Nucleus accumbens (tissue), 56 donors: ENCODE results near the gene WASF3.
"Not testable (repeated sequence)": the region's sequence is repeated elsewhere in the genome, so short reads cannot be mapped to it uniquely, and the experiment has no call there.

Source experiments
- DNase-seq, 56 donors: peaks; one replicate each; lab custom pipeline; 2025; lab: John Stamatoyannopoulos, UW

WASF3 gene

GRCh38 chr13:26705536-26705935 is 148.1 kb downstream of the WASF3 start:
- no peak for DNase-seq

GRCh38 chr13:26706381-26706780 is 148.9 kb downstream of the WASF3 start:
- no peak for DNase-seq

GRCh38 chr13:26707122-26708006 is 149.9 kb downstream of the WASF3 start:
- DNase-seq = peak in 37 of 56 donors; percentile 9 to 75 (median 32)

- DNase-seq = no peak
Observed at GRCh38 chr13:26708007-26708297, 150.5 kb downstream of the WASF3 start.

- no peak for DNase-seq
Observed at GRCh38 chr13:26709461-26709860, 152.0 kb downstream of the WASF3 start.

- DNase-seq = no peak
Observed at GRCh38 chr13:26710166-26710565, 152.7 kb downstream of the WASF3 start.

- DNase-seq = no peak
Observed at GRCh38 chr13:26711211-26711610, 153.7 kb downstream of the WASF3 start.

- no peak for DNase-seq
Observed at GRCh38 chr13:26713341-26713740, 155.9 kb downstream of the WASF3 start.

GRCh38 chr13:26716984-26717383 is 159.5 kb downstream of the WASF3 start:
- DNase-seq = no peak

- no peak for DNase-seq
Observed at GRCh38 chr13:26718146-26718545, 160.7 kb downstream of the WASF3 start.

- no peak for DNase-seq
Observed at GRCh38 chr13:26718872-26719271, 161.4 kb downstream of the WASF3 start.

GRCh38 chr13:26719356-26719945 is 162.0 kb downstream of the WASF3 start:
- DNase-seq = no peak

- DNase-seq = peak in 11 of 56 donors; percentile 2 to 45 (median 17)
Observed at GRCh38 chr13:26721251-26722121, 164.0 kb downstream of the WASF3 start.

- peak in 28 of 56 donors; percentile 7 to 78 (median 32) for DNase-seq
Observed at GRCh38 chr13:26722321-26722720, 164.8 kb downstream of the WASF3 start.

- DNase-seq = not testable (repeated sequence)
Observed at GRCh38 chr13:26723620-26724019, 166.1 kb downstream of the WASF3 start.

- DNase-seq = no peak
Observed at GRCh38 chr13:26726684-26727083, 169.2 kb downstream of the WASF3 start.

GRCh38 chr13:26727122-26727521 is 169.6 kb downstream of the WASF3 start:
- DNase-seq = no peak

- no peak for DNase-seq
Observed at GRCh38 chr13:26727633-26728032, 170.2 kb downstream of the WASF3 start.

- no peak for DNase-seq
Observed at GRCh38 chr13:26735677-26736076, 178.2 kb downstream of the WASF3 start.
